Trophoblast cell (in vitro differentiated cells and primary cell): Measurements from ENCODE around the gene AKAP7.

ENCODE experiments used
- DNase-seq, 2 donors: peaks; one replicate each; pipeline ENCODE4 v3.0.0-alpha.2; 2016
- H2AFZ ChIP-seq: 2 replicates; pipeline ENCODE4 v1.6.1; 2013; ENCODE audit warnings: low read length, moderate library complexity, mild to moderate bottlenecking; ENCODE audit not compliant: insufficient read depth, poor library complexity
- H2AK5ac ChIP-seq: 2 replicates; pipeline ENCODE4 v1.6.1; 2013; ENCODE audit warnings: mild to moderate bottlenecking, low read length
- H2BK120ac ChIP-seq: 2 replicates; pipeline ENCODE4 v1.6.1; 2013; ENCODE audit warnings: low read length, mild to moderate bottlenecking, moderate library complexity; ENCODE audit not compliant: insufficient read depth, poor library complexity
- H2BK12ac ChIP-seq: 2 replicates; pipeline ENCODE4 v1.6.1; 2013; ENCODE audit warnings: mild to moderate bottlenecking, low read length, moderate library complexity
- H2BK5ac ChIP-seq: 2 replicates; pipeline ENCODE4 v1.6.1; 2013; ENCODE audit warnings: low read length, low read depth, moderate library complexity, mild to moderate bottlenecking; ENCODE audit not compliant: poor library complexity
- H3K14ac ChIP-seq: 2 replicates; pipeline ENCODE4 v1.6.1; 2013; ENCODE audit warnings: mild to moderate bottlenecking, low read length
- H3K18ac ChIP-seq: 2 replicates; pipeline ENCODE4 v1.6.1; 2013; ENCODE audit warnings: mild to moderate bottlenecking, low read length
- H3K23ac ChIP-seq: 2 replicates; pipeline ENCODE4 v1.6.1; 2013; ENCODE audit warnings: low read length
- H3K27ac ChIP-seq: 2 replicates; pipeline ENCODE4 v1.5.1; 2013; ENCODE audit warnings: low read depth, mild to moderate bottlenecking, inconsistent platforms, low read length, moderate library complexity
- H3K27me3 ChIP-seq: 2 replicates; pipeline ENCODE4 v1.6.1; 2013; ENCODE audit warnings: inconsistent platforms, mild to moderate bottlenecking, low read length, moderate library complexity; ENCODE audit not compliant: insufficient read depth
- H3K36me3 ChIP-seq, 2 experiments: 1 replicate in 1 of 2; 2 replicates in 1 of 2; pipeline ENCODE4 v1.6.1; 2013; ENCODE audit warnings: low read length in 2 of 2, mild to moderate bottlenecking in 2 of 2, moderate library complexity in 1 of 2; ENCODE audit not compliant: insufficient read depth in 2 of 2, control insufficient read depth in 1 of 2
- H3K4ac ChIP-seq: 2 replicates; pipeline ENCODE4 v1.6.1; 2013; ENCODE audit warnings: low read depth, mild to moderate bottlenecking, low read length, moderate library complexity
- H3K4me1 ChIP-seq, 2 experiments: 1 replicate in 1 of 2; 2 replicates in 1 of 2; pipeline ENCODE4 v1.6.1; 2013; ENCODE audit warnings: low read length in 2 of 2, mild to moderate bottlenecking in 2 of 2, moderate library complexity in 1 of 2; ENCODE audit not compliant: insufficient read depth in 2 of 2, control insufficient read depth in 1 of 2
- H3K4me2 ChIP-seq: 2 replicates; pipeline ENCODE4 v1.6.1; 2013; ENCODE audit warnings: inconsistent platforms, mild to moderate bottlenecking, low read length, moderate library complexity
- H3K4me3 ChIP-seq: 2 replicates; pipeline ENCODE4 v1.5.1; 2013; ENCODE audit warnings: mild to moderate bottlenecking, low read depth, low read length, inconsistent platforms
- H3K79me1 ChIP-seq: one replicate; pipeline ENCODE4 v1.6.1; 2013; ENCODE audit warnings: low read length
- H3K79me2 ChIP-seq: 2 replicates; pipeline ENCODE4 v1.6.1; 2013; ENCODE audit warnings: low read length, mild to moderate bottlenecking; ENCODE audit not compliant: control insufficient read depth, insufficient read depth, poor library complexity
- H3K9ac ChIP-seq: 2 replicates; pipeline ENCODE4 v1.6.1; 2013; ENCODE audit warnings: mild to moderate bottlenecking, low read length
- H3K9me3 ChIP-seq: 2 replicates; pipeline ENCODE4 v1.6.1; 2013; ENCODE audit warnings: low read depth, mild to moderate bottlenecking, control low read depth, inconsistent platforms, low read length; ENCODE audit not compliant: insufficient read depth
- H4K12ac ChIP-seq: 2 replicates; pipeline ENCODE4 v1.6.1; 2013; ENCODE audit warnings: low read depth, mild to moderate bottlenecking, low read length, moderate library complexity
- H4K8ac ChIP-seq: 2 replicates; pipeline ENCODE4 v1.6.1; 2013; ENCODE audit warnings: low read depth, mild to moderate bottlenecking, low read length, moderate library complexity
- H4K91ac ChIP-seq: one replicate; pipeline ENCODE4 v1.6.1; 2013; ENCODE audit warnings: low read depth, mild to moderate bottlenecking, low read length, moderate library complexity
- WGBS: extraction: QIAGEN DNeasy Blood & Tissue Kit; methylation state at CpG from one replicate; pipeline ENCODE4 v1.1.7; 2013; ENCODE audit warnings: missing lambda C conversion rate; ENCODE audit not compliant: insufficient read length, insufficient coverage; ENCODE audit errors: extremely low coverage; 5-methylcytosine and 5-hydroxymethylcytosine counted together

AKAP7 gene

GRCh38 chr6:131124336-131125071 is 10.8 kb upstream of the AKAP7 start:
- H3K27ac ChIP-seq: no peak overlapping the region
- H2BK120ac ChIP-seq: no peak overlapping the region
- H3K4me3 ChIP-seq: no peak overlapping the region
- no peaks in the 10 kb centered on the region for H3K79me1 ChIP-seq
- H4K12ac ChIP-seq: no peak overlapping the region
- H4K8ac ChIP-seq: no peak overlapping the region
- H3K4me2 ChIP-seq: peak overlapping the region; percentile 5
- H3K18ac ChIP-seq: no peak overlapping the region
- no peak overlapping the region for H3K9ac ChIP-seq
- H4K91ac ChIP-seq: no peak overlapping the region
- WGBS: no CpG with 5 or more reads among the region's 3 CpGs
- no peak overlapping the region for H3K4ac ChIP-seq
- H3K4me1 ChIP-seq: peaks cover 0 to 3% of the 10 kb centered on the region in 2 experiments
- peak; percentile 43 to 73 for DNase-seq
- H3K27me3 ChIP-seq: no peaks in the 10 kb centered on the region
- no peaks in the 10 kb centered on the region for H3K9me3 ChIP-seq
- no peak overlapping the region for H2BK5ac ChIP-seq
- no peaks in the 10 kb centered on the region for H3K79me2 ChIP-seq
- no peak overlapping the region for H2AK5ac ChIP-seq
- H2BK12ac ChIP-seq: no peak overlapping the region
- no peak overlapping the region for H3K23ac ChIP-seq
- no peak overlapping the region for H3K14ac ChIP-seq
- H2AFZ ChIP-seq: no peak overlapping the region
- H3K36me3 ChIP-seq: no peaks in the 10 kb centered on the region

GRCh38 chr6:131125431-131125830 is 9.8 kb upstream of the AKAP7 start:
- H3K27me3 ChIP-seq: no peaks in the 10 kb centered on the region
- no peaks in the 10 kb centered on the region for H3K9me3 ChIP-seq
- H2BK120ac ChIP-seq: no peak overlapping the region
- no peak overlapping the region for H4K12ac ChIP-seq
- H2BK5ac ChIP-seq: no peak overlapping the region
- no peak overlapping the region for H3K23ac ChIP-seq
- no peak overlapping the region for H4K8ac ChIP-seq
- WGBS: no CpG with 5 or more reads among the region's 1 CpG
- H2BK12ac ChIP-seq: no peak overlapping the region
- no peak overlapping the region for H3K4me2 ChIP-seq
- no peak overlapping the region for H3K4ac ChIP-seq
- H3K79me1 ChIP-seq: no peaks in the 10 kb centered on the region
- H3K4me3 ChIP-seq: no peak overlapping the region
- H3K36me3 ChIP-seq: no peaks in the 10 kb centered on the region
- no peaks in the 10 kb centered on the region for H3K79me2 ChIP-seq
- no peak overlapping the region for H3K14ac ChIP-seq
- H3K18ac ChIP-seq: no peak overlapping the region
- DNase-seq: no peak
- no peak overlapping the region for H4K91ac ChIP-seq
- no peak overlapping the region for H3K9ac ChIP-seq
- no peak overlapping the region for H2AFZ ChIP-seq
- H2AK5ac ChIP-seq: no peak overlapping the region
- H3K27ac ChIP-seq: no peak overlapping the region
- peaks cover 0 to 3% of the 10 kb centered on the region in 2 experiments for H3K4me1 ChIP-seq

GRCh38 chr6:131129689-131130553 is 5.3 kb upstream of the AKAP7 start:
- Histone ChIP-seq H3K27ac (no peak overlapping the region), H2BK5ac (no peak overlapping the region)

GRCh38 chr6:131130554-131130940 is 4.7 kb upstream of the AKAP7 start:
- no peak overlapping the region for H3K27ac ChIP-seq
- H2BK12ac ChIP-seq: no peak overlapping the region
- no peak overlapping the region for H3K9ac ChIP-seq
- no peak overlapping the region for H3K18ac ChIP-seq
- H3K79me1 ChIP-seq: peaks cover 6% of the 10 kb centered on the region
- H2BK5ac ChIP-seq: no peak overlapping the region
- no peaks in the 10 kb centered on the region for H3K9me3 ChIP-seq
- no peak overlapping the region for H3K4me2 ChIP-seq
- no CpG with 5 or more reads among the region's 5 CpGs for WGBS
- no peak overlapping the region for H3K4ac ChIP-seq
- H4K12ac ChIP-seq: no peak overlapping the region
- DNase-seq: no peak
- no peak overlapping the region for H3K4me3 ChIP-seq
- H4K8ac ChIP-seq: no peak overlapping the region
- no peaks in the 10 kb centered on the region for H3K4me1 ChIP-seq
- H2BK120ac ChIP-seq: no peak overlapping the region
- H3K79me2 ChIP-seq: peaks cover 2% of the 10 kb centered on the region
- H3K36me3 ChIP-seq: no peaks in the 10 kb centered on the region
- H3K14ac ChIP-seq: no peak overlapping the region
- H2AK5ac ChIP-seq: no peak overlapping the region
- H3K27me3 ChIP-seq: no peaks in the 10 kb centered on the region
- H4K91ac ChIP-seq: no peak overlapping the region
- no peak overlapping the region for H3K23ac ChIP-seq
- no peak overlapping the region for H2AFZ ChIP-seq

More at GRCh38 chr6:131129689-131130553, 5.3 kb upstream of the AKAP7 start:
- Histone ChIP-seq H4K91ac (no peak overlapping the region), H3K9ac (no peak overlapping the region), H3K9me3 (no peaks in the 10 kb centered on the region), H3K4ac (no peak overlapping the region), H3K36me3 (no peaks in the 10 kb centered on the region), H3K18ac (no peak overlapping the region), H3K23ac (no peak overlapping the region), H3K27me3 (no peaks in the 10 kb centered on the region), H3K4me2 (no peak overlapping the region), H4K12ac (no peak overlapping the region), H3K4me3 (no peak overlapping the region), H3K79me1 (no peaks in the 10 kb centered on the region), H2BK120ac (no peak overlapping the region), H2AK5ac (no peak overlapping the region), H3K79me2 (no peaks in the 10 kb centered on the region), H2BK12ac (no peak overlapping the region), H4K8ac (no peak overlapping the region), H3K14ac (no peak overlapping the region), H3K4me1 (no peaks in the 10 kb centered on the region), H2AFZ (no peak overlapping the region)
- WGBS: no CpG with 5 or more reads among the region's 10 CpGs
- DNase-seq: no peak
